WTC11 (cell line): ENCODE measurements around the gene ARID3C. TPM values are rescaled to one million over a fixed set of nuclear protein-coding genes. Genes with fewer than 3 reads are reported as not detected.

ENCODE experiments used
- ATAC-seq: fragments of 200-7000 bp; cut with Tn5 transposase; 2 replicates; pipeline ENCODE4 v1.10.0; 2021; ENCODE audit warnings: mild to moderate bottlenecking, moderate library complexity
- CTCF ChIA-PET: fragments of 300-600 bp; sonication (Branson Sonifier 250); formaldehyde crosslinking; loops from one replicate; lab custom pipeline; 2021; ENCODE audit warnings: antibody characterized with exemption; lab: Charles Lee
- POLR2A ChIA-PET: fragments of 350-600 bp; sonication (Branson Sonifier 250); formaldehyde crosslinking; loops from one replicate; lab custom pipeline; 2021; ENCODE audit warnings: antibody characterized with exemption; lab: Charles Lee
- DNase-seq: peaks from one replicate; pipeline ENCODE4 v3.0.0; 2021; ENCODE audit warnings: low spot score
- H3K27ac Mint-ChIP-seq: 2 replicates; pipeline ENCODE4 v1.8.0; 2021; ENCODE audit warnings: mixed read lengths
- H3K27me3 Mint-ChIP-seq: 2 replicates; pipeline ENCODE4 v1.8.0; 2021; ENCODE audit warnings: low read depth, mild to moderate bottlenecking, moderate library complexity, mixed read lengths
- H3K36me3 Mint-ChIP-seq: 2 replicates; pipeline ENCODE4 v1.8.0; 2021; ENCODE audit warnings: mixed read lengths
- H3K4me1 Mint-ChIP-seq: 2 replicates; pipeline ENCODE4 v1.8.0; 2022; ENCODE audit warnings: mixed read lengths
- H3K4me3 Mint-ChIP-seq: 2 replicates; pipeline ENCODE4 v1.8.0; 2021; ENCODE audit warnings: mild to moderate bottlenecking, moderate library complexity, mixed read lengths
- H3K9me3 Mint-ChIP-seq: 2 replicates; pipeline ENCODE4 v1.8.0; 2021; ENCODE audit warnings: mixed read lengths
- ELF4 ChIP-seq: sonication (generic); formaldehyde crosslinking; IDR thresholded peaks from 2 replicates; pipeline ENCODE4 v1.8.1; 2022; ENCODE audit warnings: low read depth, mild to moderate bottlenecking, moderate library complexity, missing genetic modification reagents
- EMX1 ChIP-seq: fragments of 250-450 bp; sonication (Bioruptor Pico); IDR thresholded peaks from 2 replicates; pipeline ENCODE4 v1.8.0; 2021; ENCODE audit warnings: mild to moderate bottlenecking
- ERG ChIP-seq: fragments of 250-450 bp; sonication (Bioruptor Pico); IDR thresholded peaks from 2 replicates; pipeline ENCODE4 v1.8.0; 2021; ENCODE audit warnings: mild to moderate bottlenecking
- FOXK1 ChIP-seq: sonication (generic); formaldehyde crosslinking; IDR thresholded peaks from 2 replicates; pipeline ENCODE4 v1.8.0; 2022; ENCODE audit warnings: mild to moderate bottlenecking, moderate library complexity, missing genetic modification reagents
- GABPB1 ChIP-seq: sonication (generic); formaldehyde crosslinking; IDR thresholded peaks from 2 replicates; pipeline ENCODE4 v1.8.1; 2023; ENCODE audit warnings: mild to moderate bottlenecking, missing genetic modification reagents
- MXD4 ChIP-seq: fragments of 250-450 bp; sonication (Bioruptor Pico); IDR thresholded peaks from 2 replicates; pipeline ENCODE4 v1.8.0; 2021; ENCODE audit warnings: mild to moderate bottlenecking, moderate library complexity, borderline replicate concordance
- NFE2L1 ChIP-seq: sonication (generic); formaldehyde crosslinking; IDR thresholded peaks from 2 replicates; pipeline ENCODE4 v1.8.1; 2023; ENCODE audit warnings: missing genetic modification reagents
- NR1H2 ChIP-seq: sonication (generic); formaldehyde crosslinking; IDR thresholded peaks from 2 replicates; pipeline ENCODE4 v1.9.0; 2021; ENCODE audit warnings: mild to moderate bottlenecking, moderate library complexity, missing genetic modification reagents
- RELA ChIP-seq: sonication (generic); formaldehyde crosslinking; IDR thresholded peaks from 2 replicates; pipeline ENCODE4 v1.8.1; 2022; ENCODE audit warnings: missing genetic modification reagents, mild to moderate bottlenecking, borderline replicate concordance
- SMAD3 ChIP-seq: sonication (generic); formaldehyde crosslinking; IDR thresholded peaks from 2 replicates; pipeline ENCODE4 v1.8.0; 2022; ENCODE audit warnings: missing genetic modification reagents, mild to moderate bottlenecking, borderline replicate concordance
- SMAD4 ChIP-seq: sonication (generic); formaldehyde crosslinking; IDR thresholded peaks from 2 replicates; pipeline ENCODE4 v1.8.0; 2022; ENCODE audit warnings: mild to moderate bottlenecking, missing genetic modification reagents
- SP1 ChIP-seq: sonication (generic); formaldehyde crosslinking; conservative IDR thresholded peaks from 2 replicates; pipeline ENCODE4 v1.8.1; 2022; ENCODE audit warnings: missing genetic modification reagents
- TEAD1 ChIP-seq: sonication (generic); formaldehyde crosslinking; IDR thresholded peaks from 2 replicates; pipeline ENCODE4 v1.8.0; 2022; ENCODE audit warnings: mild to moderate bottlenecking, missing genetic modification reagents
- ZBTB21 ChIP-seq: sonication (generic); formaldehyde crosslinking; IDR thresholded peaks from 2 replicates; pipeline ENCODE4 v1.8.1; 2023; ENCODE audit warnings: mild to moderate bottlenecking, missing genetic modification reagents, borderline replicate concordance
- ZNF219 ChIP-seq: sonication (generic); formaldehyde crosslinking; IDR thresholded peaks from 2 replicates; pipeline ENCODE4 v1.8.0; 2023; ENCODE audit warnings: missing genetic modification reagents, mild to moderate bottlenecking, borderline replicate concordance
- ZNF263 ChIP-seq: sonication (generic); formaldehyde crosslinking; IDR thresholded peaks from 2 replicates; pipeline ENCODE4 v1.8.1; 2022; ENCODE audit warnings: low read depth, mild to moderate bottlenecking, moderate library complexity, missing genetic modification reagents
- ZNF396 ChIP-seq: fragments of 250-450 bp; sonication (Bioruptor Pico); IDR thresholded peaks from 2 replicates; pipeline ENCODE4 v1.8.0; 2021; ENCODE audit warnings: mild to moderate bottlenecking, moderate library complexity, borderline replicate concordance
- ZSCAN18 ChIP-seq: fragments of 250-450 bp; sonication (Bioruptor Pico); IDR thresholded peaks from 2 replicates; pipeline ENCODE4 v2.1.2; 2022; ENCODE audit warnings: mild to moderate bottlenecking, moderate library complexity
- total RNA-seq: library from RNA; stranded (reverse); gene quantifications from 3 replicates; pipeline ENCODE4 v1.2.3, GENCODE V29; 2021
- TF ChIP-seq, protein P1 (sequence below): sonication (generic); formaldehyde crosslinking; IDR thresholded peaks from 2 replicates; pipeline ENCODE4 v1.8.1; 2022; ENCODE audit warnings: missing genetic modification reagents, borderline replicate concordance
- TF ChIP-seq, protein P2 (sequence below): fragments of 250-450 bp; sonication (Bioruptor Pico); IDR thresholded peaks from 2 replicates; pipeline ENCODE4 v1.9.0; 2021; ENCODE audit warnings: mild to moderate bottlenecking
- TF ChIP-seq, protein P3 (sequence below): sonication (generic); formaldehyde crosslinking; IDR thresholded peaks from 2 replicates; pipeline ENCODE4 v1.8.0; 2022; ENCODE audit warnings: mild to moderate bottlenecking, missing genetic modification reagents
- TF ChIP-seq, protein P4 (sequence below): sonication (generic); formaldehyde crosslinking; IDR thresholded peaks from 2 replicates; pipeline ENCODE4 v1.8.1; 2023; ENCODE audit warnings: mild to moderate bottlenecking, missing genetic modification reagents, moderate library complexity

ARID3C gene
- total RNA-seq, 1 experiment from 2014 or later, result 0.15 TPM

GRCh38 chr9:34585946-34586669, 42.8 kb downstream of the ARID3C start:
- TF ChIP-seq, protein P1, sequence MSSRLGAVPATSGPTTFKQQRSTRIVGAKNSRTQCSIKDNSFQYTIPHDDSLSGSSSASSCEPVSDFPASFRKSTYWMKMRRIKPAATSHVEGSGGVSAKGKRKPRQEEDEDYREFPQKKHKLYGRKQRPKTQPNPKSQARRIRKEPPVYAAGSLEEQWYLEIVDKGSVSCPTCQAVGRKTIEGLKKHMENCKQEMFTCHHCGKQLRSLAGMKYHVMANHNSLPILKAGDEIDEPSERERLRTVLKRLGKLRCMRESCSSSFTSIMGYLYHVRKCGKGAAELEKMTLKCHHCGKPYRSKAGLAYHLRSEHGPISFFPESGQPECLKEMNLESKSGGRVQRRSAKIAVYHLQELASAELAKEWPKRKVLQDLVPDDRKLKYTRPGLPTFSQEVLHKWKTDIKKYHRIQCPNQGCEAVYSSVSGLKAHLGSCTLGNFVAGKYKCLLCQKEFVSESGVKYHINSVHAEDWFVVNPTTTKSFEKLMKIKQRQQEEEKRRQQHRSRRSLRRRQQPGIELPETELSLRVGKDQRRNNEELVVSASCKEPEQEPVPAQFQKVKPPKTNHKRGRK (CRISPR knock-in tag), result no peak
- TF ChIP-seq TEAD1 (CRISPR knock-in tag) (no peak), NFE2L1 (CRISPR knock-in tag) (no peak), ZBTB21 (no peak), SP1 (CRISPR knock-in tag) (no peak), ZNF263 (CRISPR knock-in tag) (no peak), RELA (CRISPR knock-in tag) (no peak), SMAD4 (no peak), ZNF219 (CRISPR knock-in tag) (no peak)
- TF ChIP-seq, protein P2, sequence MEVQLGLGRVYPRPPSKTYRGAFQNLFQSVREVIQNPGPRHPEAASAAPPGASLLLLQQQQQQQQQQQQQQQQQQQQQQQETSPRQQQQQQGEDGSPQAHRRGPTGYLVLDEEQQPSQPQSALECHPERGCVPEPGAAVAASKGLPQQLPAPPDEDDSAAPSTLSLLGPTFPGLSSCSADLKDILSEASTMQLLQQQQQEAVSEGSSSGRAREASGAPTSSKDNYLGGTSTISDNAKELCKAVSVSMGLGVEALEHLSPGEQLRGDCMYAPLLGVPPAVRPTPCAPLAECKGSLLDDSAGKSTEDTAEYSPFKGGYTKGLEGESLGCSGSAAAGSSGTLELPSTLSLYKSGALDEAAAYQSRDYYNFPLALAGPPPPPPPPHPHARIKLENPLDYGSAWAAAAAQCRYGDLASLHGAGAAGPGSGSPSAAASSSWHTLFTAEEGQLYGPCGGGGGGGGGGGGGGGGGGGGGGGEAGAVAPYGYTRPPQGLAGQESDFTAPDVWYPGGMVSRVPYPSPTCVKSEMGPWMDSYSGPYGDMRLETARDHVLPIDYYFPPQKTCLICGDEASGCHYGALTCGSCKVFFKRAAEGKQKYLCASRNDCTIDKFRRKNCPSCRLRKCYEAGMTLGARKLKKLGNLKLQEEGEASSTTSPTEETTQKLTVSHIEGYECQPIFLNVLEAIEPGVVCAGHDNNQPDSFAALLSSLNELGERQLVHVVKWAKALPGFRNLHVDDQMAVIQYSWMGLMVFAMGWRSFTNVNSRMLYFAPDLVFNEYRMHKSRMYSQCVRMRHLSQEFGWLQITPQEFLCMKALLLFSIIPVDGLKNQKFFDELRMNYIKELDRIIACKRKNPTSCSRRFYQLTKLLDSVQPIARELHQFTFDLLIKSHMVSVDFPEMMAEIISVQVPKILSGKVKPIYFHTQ, result no peak
- POLR2A ChIA-PET, result no interaction called here
- ATAC-seq (no peak), DNase-seq (no peak)
- Mint-ChIP-seq H3K4me1 (peaks cover 30% of the 10 kb centered on the region), H3K4me3 (no peak overlapping the region), H3K27ac (no peak overlapping the region), H3K9me3 (no peaks in the 10 kb centered on the region), H3K36me3 (no peaks in the 10 kb centered on the region), H3K27me3 (peaks cover 91% of the 10 kb centered on the region)
- CTCF ChIA-PET, result interaction anchor here (0.8 to 4.5 kb wide), 6 partner anchors 17 to 182 kb away, joined by 3 to 22 read pairs (median 4); no protein-coding TSS in a partner anchor

DNA sequence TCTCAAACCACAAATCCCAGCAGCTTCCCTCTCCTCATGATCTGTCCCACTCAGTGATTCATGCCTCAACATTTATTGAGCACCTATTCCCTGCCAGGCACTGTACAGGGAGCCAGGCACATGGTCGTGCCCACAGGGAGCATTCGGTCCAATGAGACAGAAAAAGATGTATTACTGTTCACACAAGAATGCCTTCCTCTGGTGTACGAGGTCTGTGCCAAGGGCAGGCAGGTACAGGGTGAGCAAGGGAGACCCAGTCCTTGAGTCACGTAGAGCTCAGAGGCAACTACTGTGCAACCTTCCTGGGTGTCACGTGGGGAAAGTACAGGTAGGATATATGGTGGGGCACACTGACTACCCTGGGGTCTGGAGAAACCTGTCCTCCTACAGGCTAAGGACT, 43.9 kb downstream of the ARID3C start:
- ATAC-seq, result no peak
- no peak for DNase-seq
- H3K27ac Mint-ChIP-seq, result no peak overlapping the region
- no peaks in the 10 kb centered on the region for H3K9me3 Mint-ChIP-seq
- ChIA-PET CTCF (interaction anchor here (1.0 to 4.5 kb wide), 6 partner anchors 19 to 206 kb away, joined by 3 to 22 read pairs (median 4); no protein-coding TSS in a partner anchor), POLR2A (interaction anchor here (0.9 kb wide), 1 partner anchor 37 kb away, joined by 3 read pairs; no protein-coding TSS in a partner anchor)
- peaks cover 91% of the 10 kb centered on the region for H3K27me3 Mint-ChIP-seq
- no peak for TF ChIP-seq ZSCAN18 (CRISPR knock-in tag)
- peaks cover 40% of the 10 kb centered on the region for H3K4me1 Mint-ChIP-seq
- H3K4me3 Mint-ChIP-seq, result no peak overlapping the region
- no peaks in the 10 kb centered on the region for H3K36me3 Mint-ChIP-seq

GRCh38 chr9:34582787-34583186, 46.1 kb downstream of the ARID3C start:
- no peak overlapping the region for H3K27ac Mint-ChIP-seq
- no peak overlapping the region for H3K4me3 Mint-ChIP-seq
- H3K36me3 Mint-ChIP-seq, result no peaks in the 10 kb centered on the region
- TF ChIP-seq MXD4 (CRISPR knock-in tag) (no peak), ELF4 (CRISPR knock-in tag) (no peak), NR1H2 (CRISPR knock-in tag) (no peak), SMAD3 (CRISPR knock-in tag) (no peak), EMX1 (CRISPR knock-in tag) (no peak), FOXK1 (CRISPR knock-in tag) (no peak), ERG (CRISPR knock-in tag) (no peak), GABPB1 (CRISPR knock-in tag) (no peak), ZNF396 (CRISPR knock-in tag) (no peak)
- TF ChIP-seq, protein P3, sequence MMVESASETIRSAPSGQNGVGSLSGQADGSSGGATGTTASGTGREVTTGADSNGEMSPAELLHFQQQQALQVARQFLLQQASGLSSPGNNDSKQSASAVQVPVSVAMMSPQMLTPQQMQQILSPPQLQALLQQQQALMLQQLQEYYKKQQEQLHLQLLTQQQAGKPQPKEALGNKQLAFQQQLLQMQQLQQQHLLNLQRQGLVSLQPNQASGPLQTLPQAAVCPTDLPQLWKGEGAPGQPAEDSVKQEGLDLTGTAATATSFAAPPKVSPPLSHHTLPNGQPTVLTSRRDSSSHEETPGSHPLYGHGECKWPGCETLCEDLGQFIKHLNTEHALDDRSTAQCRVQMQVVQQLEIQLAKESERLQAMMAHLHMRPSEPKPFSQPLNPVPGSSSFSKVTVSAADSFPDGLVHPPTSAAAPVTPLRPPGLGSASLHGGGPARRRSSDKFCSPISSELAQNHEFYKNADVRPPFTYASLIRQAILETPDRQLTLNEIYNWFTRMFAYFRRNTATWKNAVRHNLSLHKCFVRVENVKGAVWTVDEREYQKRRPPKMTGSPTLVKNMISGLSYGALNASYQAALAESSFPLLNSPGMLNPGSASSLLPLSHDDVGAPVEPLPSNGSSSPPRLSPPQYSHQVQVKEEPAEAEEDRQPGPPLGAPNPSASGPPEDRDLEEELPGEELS, result no peak
- TF ChIP-seq, protein P4, sequence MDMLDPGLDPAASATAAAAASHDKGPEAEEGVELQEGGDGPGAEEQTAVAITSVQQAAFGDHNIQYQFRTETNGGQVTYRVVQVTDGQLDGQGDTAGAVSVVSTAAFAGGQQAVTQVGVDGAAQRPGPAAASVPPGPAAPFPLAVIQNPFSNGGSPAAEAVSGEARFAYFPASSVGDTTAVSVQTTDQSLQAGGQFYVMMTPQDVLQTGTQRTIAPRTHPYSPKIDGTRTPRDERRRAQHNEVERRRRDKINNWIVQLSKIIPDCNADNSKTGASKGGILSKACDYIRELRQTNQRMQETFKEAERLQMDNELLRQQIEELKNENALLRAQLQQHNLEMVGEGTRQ (CRISPR knock-in tag), result no peak

More at GRCh38 chr9:34582787-34583186, 46.1 kb downstream of the ARID3C start:
- ATAC-seq (no peak), DNase-seq (no peak)
- ChIA-PET CTCF (interaction anchor here (0.6 to 3.0 kb wide), 8 partner anchors 9 to 179 kb away, joined by 3 to 31 read pairs (median 4); partner anchors contain the start of gene GALT), POLR2A (interaction anchor here (1.1 kb wide), 1 partner anchor 9 kb away, joined by 4 read pairs; no protein-coding TSS in a partner anchor)
- no peaks in the 10 kb centered on the region for H3K9me3 Mint-ChIP-seq
- peaks cover 44% of the 10 kb centered on the region for H3K4me1 Mint-ChIP-seq
- peaks cover 92% of the 10 kb centered on the region for H3K27me3 Mint-ChIP-seq
